Epithelial cell of esophagus (primary cell): ENCODE data around the gene ACVR1.
A peak's percentile ranks its signal among the peaks of the same experiment; 100 is the strongest.
"Not testable (repeated sequence)": the region's sequence is repeated elsewhere in the genome, so short reads cannot be mapped to it uniquely, and the experiment has no call there.

Experiments
- DNase-seq: peaks from one replicate; pipeline ENCODE4 v3.0.0; 2010; ENCODE audit warnings: low read depth
- H3K4me3 ChIP-seq: 2 replicates; pipeline ENCODE4 v1.5.1; 2011; ENCODE audit warnings: mild to moderate bottlenecking, low read length, control low read depth
- CTCF ChIP-seq: IDR thresholded peaks from 2 replicates; pipeline ENCODE4 v1.5.1; 2011; ENCODE audit warnings: low read depth, mild to moderate bottlenecking, low read length, control low read depth, inconsistent platforms; ENCODE audit not compliant: insufficient read depth; ENCODE audit errors: missing control alignments

ACVR1 gene

GRCh38 chr2:157720504-157720903, 155.6 kb downstream of the ACVR1 start:
- no peak overlapping the region for H3K4me3 ChIP-seq
- no peak for TF ChIP-seq CTCF
- no peak for DNase-seq

- not testable (repeated sequence) for H3K4me3 ChIP-seq, DNase-seq
Measured at GRCh38 chr2:157704653-157705052, 171.5 kb downstream of the ACVR1 start.

GRCh38 chr2:157704148-157704547, 172.0 kb downstream of the ACVR1 start:
- not testable (repeated sequence) for H3K4me3 ChIP-seq, DNase-seq

- H3K4me3 ChIP-seq: no peak overlapping the region
- no peak for TF ChIP-seq CTCF
- no peak for DNase-seq
Measured at GRCh38 chr2:157699806-157700205, 176.3 kb downstream of the ACVR1 start.

- H3K4me3 ChIP-seq: no peak overlapping the region
- TF ChIP-seq CTCF: no peak
- no peak for DNase-seq
Measured at GRCh38 chr2:157699009-157699408, 177.1 kb downstream of the ACVR1 start.

- DNase-seq: no peak
- no peak overlapping the region for H3K4me3 ChIP-seq
- no peak for TF ChIP-seq CTCF
Measured at GRCh38 chr2:157698430-157698829, 177.7 kb downstream of the ACVR1 start.

GRCh38 chr2:157696036-157696435, 180.1 kb downstream of the ACVR1 start:
- no peak for DNase-seq
- no peak for TF ChIP-seq CTCF

GRCh38 chr2:157692768-157693167, 183.4 kb downstream of the ACVR1 start:
- peak; percentile 99 for DNase-seq
- no peak overlapping the region for H3K4me3 ChIP-seq
- TF ChIP-seq CTCF: no peak

More at GRCh38 chr2:157696036-157696435, 180.1 kb downstream of the ACVR1 start:
- no peak overlapping the region for H3K4me3 ChIP-seq
